Esophagus muscularis mucosa (tissue), 4 donors: Measurements from ENCODE around the gene RAB29. TPM values are rescaled to one million over a fixed set of nuclear protein-coding genes. Genes with fewer than 3 reads are reported as not detected.

Experiments used
- DNase-seq: peaks from one replicate; pipeline ENCODE4 v3.0.0-alpha.2; 2017; ENCODE audit errors: extremely low spot score
- H3K27ac ChIP-seq, 4 donors: fragments of 200-600 bp; sonication (generic); replicated peaks in 1 of 4; 1 replicate in 3 of 4; 2 replicates in 1 of 4; pipeline ENCODE4 v1.5.1; 2016 to 2019; ENCODE audit warnings: mild to moderate bottlenecking in 1 of 4
- H3K27me3 ChIP-seq, 4 donors: fragments of 200-600 bp; sonication (generic); one replicate each; pipeline versions ENCODE4 v1.5.1 to v1.6.0; 2016 to 2019
- H3K36me3 ChIP-seq, 4 donors: fragments of 200-600 bp; sonication (generic); one replicate each; pipeline ENCODE4 v1.5.1; 2016 to 2019
- H3K4me1 ChIP-seq, 4 donors: fragments of 200-600 bp; sonication (generic); one replicate each; pipeline ENCODE4 v1.5.1; 2016 to 2019
- H3K4me3 ChIP-seq, 4 donors: fragments of 200-600 bp; sonication (generic); 1 replicate in 2 of 4; 2 replicates in 2 of 4; pipeline ENCODE4 v1.5.1; 2016 to 2019; ENCODE audit warnings: mild to moderate bottlenecking in 4 of 4, moderate library complexity in 1 of 4
- H3K9me3 ChIP-seq, 4 donors: fragments of 200-600 bp; sonication (generic); 1 replicate in 3 of 4; 2 replicates in 1 of 4; pipeline ENCODE4 v1.5.1; 2016 to 2019
- EP300 ChIP-seq: sonication (generic); formaldehyde crosslinking; IDR thresholded peaks from one replicate; pipeline ENCODE4 v1.6.1; 2017; ENCODE audit warnings: antibody characterized with exemption
- POLR2A ChIP-seq: fragments of 450-650 bp; IDR thresholded peaks from one replicate; pipeline ENCODE4 v1.6.1; 2017; ENCODE audit warnings: antibody characterized with exemption, moderate library complexity, mild to moderate bottlenecking, low read depth
- POLR2AphosphoS5 ChIP-seq, 2 donors: sonication (generic); formaldehyde crosslinking; IDR thresholded peaks; one replicate each; pipeline ENCODE4 v1.6.1; 2017; ENCODE audit warnings: antibody characterized with exemption in 2 of 2
- WGBS: methylation state at CpG from one replicate; pipeline ENCODE4 v1.1.5; 2018; 5-methylcytosine and 5-hydroxymethylcytosine counted together
- intact Hi-C: fragments of 100-400 bp; cut with DNase I; formaldehyde crosslinking; loops from one replicate; pipeline ENCODE4 v1.15.1; 2023
- total RNA-seq, 4 donors: library from RNA; depleted of rRNA; stranded (reverse); fragments of >200 nt; gene quantifications; one replicate each; pipeline versions ENCODE4 v1.1.0 to v1.2.1, GENCODE V29; 2016
- TF ChIP-seq, protein P1 (sequence below), 3 experiments: fragments of 200-600 bp in 2 of 3; fragments of 450-650 bp in 1 of 3; sonication (generic) in 2 of 3; IDR thresholded peaks; one replicate each; pipeline ENCODE4 v1.5.1; 2017 to 2019; ENCODE audit warnings: antibody characterized with exemption in 3 of 3, mild to moderate bottlenecking in 2 of 3, moderate library complexity in 1 of 3

Gene RAB29
- total RNA-seq, 4 donors from 2014 or later = 28.5 to 59.2 (median 41.8) TPM

DNA sequence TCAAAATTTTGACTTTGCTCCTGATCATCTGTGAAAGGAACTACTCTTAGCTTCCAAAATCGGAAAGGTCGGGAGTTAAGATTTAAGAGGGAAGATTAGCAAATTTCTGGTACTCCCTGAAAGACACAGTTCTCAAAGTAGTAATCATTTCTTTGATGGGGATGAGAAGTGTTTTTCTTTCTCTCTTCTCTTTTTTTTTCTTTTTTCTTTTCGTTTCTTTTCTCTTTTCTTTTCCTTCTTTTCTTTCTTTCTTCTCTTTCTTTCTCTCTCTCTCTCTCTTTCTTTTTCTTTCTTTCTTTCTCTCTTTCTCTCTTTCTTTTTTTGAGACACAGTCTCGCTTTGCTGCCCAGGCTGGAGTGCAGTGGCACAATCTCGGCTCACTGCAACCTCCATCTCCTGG lies 5.1 kb upstream of the RAB29 start:
- Histone ChIP-seq H3K36me3 (no peaks in the 10 kb centered on the region), H3K4me3 (no peak overlapping the region), H3K27me3 (no peaks in the 10 kb centered on the region), H3K4me1 (peaks cover 19 to 33% (median 26%) of the 10 kb centered on the region in 4 donors), H3K9me3 (no peaks in the 10 kb centered on the region), H3K27ac (no peak overlapping the region)
- DNase-seq = no peak
- TF ChIP-seq POLR2A (no peak), EP300 (no peak), POLR2AphosphoS5 (IDR thresholded peaks at IDR 0.05) (no peak)
- TF ChIP-seq, protein P1, sequence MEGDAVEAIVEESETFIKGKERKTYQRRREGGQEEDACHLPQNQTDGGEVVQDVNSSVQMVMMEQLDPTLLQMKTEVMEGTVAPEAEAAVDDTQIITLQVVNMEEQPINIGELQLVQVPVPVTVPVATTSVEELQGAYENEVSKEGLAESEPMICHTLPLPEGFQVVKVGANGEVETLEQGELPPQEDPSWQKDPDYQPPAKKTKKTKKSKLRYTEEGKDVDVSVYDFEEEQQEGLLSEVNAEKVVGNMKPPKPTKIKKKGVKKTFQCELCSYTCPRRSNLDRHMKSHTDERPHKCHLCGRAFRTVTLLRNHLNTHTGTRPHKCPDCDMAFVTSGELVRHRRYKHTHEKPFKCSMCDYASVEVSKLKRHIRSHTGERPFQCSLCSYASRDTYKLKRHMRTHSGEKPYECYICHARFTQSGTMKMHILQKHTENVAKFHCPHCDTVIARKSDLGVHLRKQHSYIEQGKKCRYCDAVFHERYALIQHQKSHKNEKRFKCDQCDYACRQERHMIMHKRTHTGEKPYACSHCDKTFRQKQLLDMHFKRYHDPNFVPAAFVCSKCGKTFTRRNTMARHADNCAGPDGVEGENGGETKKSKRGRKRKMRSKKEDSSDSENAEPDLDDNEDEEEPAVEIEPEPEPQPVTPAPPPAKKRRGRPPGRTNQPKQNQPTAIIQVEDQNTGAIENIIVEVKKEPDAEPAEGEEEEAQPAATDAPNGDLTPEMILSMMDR (IDR thresholded peaks at IDR 0.05) = no peak
- WGBS = 94% methylated on average over 5 of the region's 5 CpGs
- intact Hi-C loops = no loop called here

DNA sequence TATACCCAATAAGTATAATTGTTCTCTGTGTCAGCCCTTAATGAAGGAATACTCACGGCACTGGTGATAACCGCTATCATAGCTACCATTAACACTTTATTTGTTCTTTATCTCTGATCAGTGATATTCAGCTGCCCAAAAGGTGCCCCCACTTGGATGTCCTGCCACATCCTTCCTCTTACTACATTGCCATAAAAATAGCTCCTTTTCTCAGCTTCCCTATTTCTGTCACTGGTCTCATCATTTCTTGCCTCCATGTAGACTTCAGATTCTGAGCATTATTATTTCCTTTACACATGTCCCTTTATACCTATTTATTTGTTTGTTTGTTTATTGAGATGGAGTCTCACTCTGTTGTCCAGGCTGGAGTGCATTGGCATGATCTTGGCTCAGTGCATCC lies 2.7 kb upstream of the RAB29 start:
- H3K4me3 ChIP-seq = no peak overlapping the region
- H3K27ac ChIP-seq = no peak overlapping the region
- intact Hi-C loops = no loop called here
- DNase-seq = no peak
- no peaks in the 10 kb centered on the region for H3K36me3 ChIP-seq
- TF ChIP-seq EP300 = no peak
- TF ChIP-seq POLR2AphosphoS5 (IDR thresholded peaks at IDR 0.05) = no peak
- TF ChIP-seq POLR2A = no peak
- TF ChIP-seq, protein P1 (IDR thresholded peaks at IDR 0.05) = no peak
- 74% methylated on average over 2 of the region's 2 CpGs for WGBS
- H3K4me1 ChIP-seq = peaks cover 8 to 27% (median 23%) of the 10 kb centered on the region in 4 donors
- no peaks in the 10 kb centered on the region for H3K27me3 ChIP-seq
- no peaks in the 10 kb centered on the region for H3K9me3 ChIP-seq

DNA sequence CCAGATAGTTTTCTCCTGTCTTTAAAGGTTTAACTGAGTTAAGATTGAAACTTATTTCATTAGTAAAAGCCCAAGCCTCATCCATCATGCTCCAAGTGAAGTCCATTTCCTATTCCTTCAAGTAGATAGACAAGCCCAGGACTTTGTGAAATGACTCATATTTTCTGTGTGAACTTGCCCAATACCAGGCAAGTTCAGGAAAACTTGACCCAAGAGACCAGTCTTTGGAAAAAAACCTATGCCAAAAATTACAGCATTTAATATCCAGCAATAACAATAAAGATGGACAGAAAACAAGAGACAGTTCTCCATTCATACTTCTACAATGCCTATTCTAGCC lies 405 bp upstream of the RAB29 start:
- H3K36me3 ChIP-seq = peaks cover 0 to 5% (median under 1%) of the 10 kb centered on the region in 4 donors
- no peak for DNase-seq
- H3K27ac ChIP-seq = peak overlapping the region; percentile 73 to 83 (median 78)
- no peaks in the 10 kb centered on the region for H3K27me3 ChIP-seq
- peaks cover 7 to 21% (median 17%) of the 10 kb centered on the region in 4 donors for H3K4me1 ChIP-seq
- peak overlapping the region; percentile 69 to 92 (median 84) for H3K4me3 ChIP-seq
- TF ChIP-seq, protein P1 (IDR thresholded peaks at IDR 0.05) = no peak
- TF ChIP-seq POLR2AphosphoS5 (IDR thresholded peaks at IDR 0.05) = no peak
- TF ChIP-seq EP300 = no peak
- TF ChIP-seq POLR2A = no peak
- intact Hi-C loops = no loop called here
- H3K9me3 ChIP-seq = no peaks in the 10 kb centered on the region

DNA sequence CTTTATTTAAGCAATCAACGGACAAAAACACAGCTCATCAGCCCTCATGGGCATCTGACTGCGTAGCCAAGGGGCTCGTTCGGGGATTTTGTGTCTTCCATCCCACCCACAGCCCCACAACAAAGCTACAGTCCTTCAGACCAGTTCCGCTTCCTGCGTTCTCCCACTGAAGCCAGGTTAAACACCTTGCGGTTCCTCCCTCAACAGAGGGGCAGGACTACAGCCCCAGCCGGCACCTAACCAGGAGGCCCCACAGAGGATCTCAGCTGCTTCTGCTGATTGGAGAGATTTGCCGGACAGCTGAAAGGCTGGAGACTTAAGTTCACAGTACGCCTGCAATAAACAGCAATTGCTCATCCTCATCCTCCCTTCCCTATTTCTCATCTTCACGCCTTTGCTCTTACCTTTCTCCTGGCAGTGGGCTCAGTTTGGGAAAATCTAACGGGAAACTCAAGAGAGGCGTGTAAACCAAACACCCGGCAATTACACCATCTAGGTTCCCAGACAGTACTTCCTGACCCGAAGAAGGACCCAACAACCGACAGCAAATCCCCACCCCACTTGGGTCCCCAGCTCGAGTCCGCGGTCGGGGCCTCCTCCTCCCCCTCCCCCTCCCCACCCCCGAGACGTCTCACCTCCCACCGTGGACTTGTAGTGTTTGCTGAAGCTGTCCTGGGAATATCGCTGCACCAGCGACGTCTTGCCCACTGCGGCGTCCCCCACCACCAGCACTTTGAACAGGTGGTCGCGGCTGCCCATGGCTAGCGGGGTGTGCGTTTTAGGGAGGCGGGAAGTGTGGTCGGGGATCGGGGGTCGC lies 876 bp downstream of the RAB29 start:
- H3K4me1 ChIP-seq = peaks cover 7 to 33% (median 28%) of the 10 kb centered on the region in 4 donors
- intact Hi-C loops = no loop called here
- H3K27me3 ChIP-seq = no peaks in the 10 kb centered on the region
- H3K4me3 ChIP-seq = peak overlapping the region; percentile 69 to 92 (median 84)
- no peaks in the 10 kb centered on the region for H3K9me3 ChIP-seq
- H3K36me3 ChIP-seq = peaks cover 0 to 14% (median 6%) of the 10 kb centered on the region in 4 donors
- H3K27ac ChIP-seq = peak overlapping the region; percentile 73 to 83 (median 78)
- 30% methylated on average over 25 of the region's 36 CpGs for WGBS
- DNase-seq = no peak
- TF ChIP-seq, protein P1 (IDR thresholded peaks at IDR 0.05) = no peak
- no peak for TF ChIP-seq POLR2AphosphoS5 (IDR thresholded peaks at IDR 0.05)
- TF ChIP-seq EP300 = no peak
- TF ChIP-seq POLR2A = no peak
